Esophagus muscularis mucosa (tissue), 4 donors: ENCODE results near the gene TXK.

ENCODE experiments used
- CTCF ChIP-seq, 3 experiments: fragments of 200-600 bp in 2 of 3; fragments of 450-650 bp in 1 of 3; sonication (generic) in 2 of 3; IDR thresholded peaks; one replicate each; pipeline ENCODE4 v1.5.1; 2017 to 2019; ENCODE audit warnings: antibody characterized with exemption in 3 of 3, mild to moderate bottlenecking in 2 of 3, moderate library complexity in 1 of 3
- EP300 ChIP-seq: sonication (generic); formaldehyde crosslinking; IDR thresholded peaks from one replicate; pipeline ENCODE4 v1.6.1; 2017; ENCODE audit warnings: antibody characterized with exemption
- POLR2A ChIP-seq: fragments of 450-650 bp; IDR thresholded peaks from one replicate; pipeline ENCODE4 v1.6.1; 2017; ENCODE audit warnings: antibody characterized with exemption, moderate library complexity, mild to moderate bottlenecking, low read depth
- POLR2AphosphoS5 ChIP-seq, 2 donors: sonication (generic); formaldehyde crosslinking; IDR thresholded peaks; one replicate each; pipeline ENCODE4 v1.6.1; 2017; ENCODE audit warnings: antibody characterized with exemption in 2 of 2

- TF ChIP-seq POLR2AphosphoS5 (IDR thresholded peaks at IDR 0.05) = no peak
- TF ChIP-seq CTCF (IDR thresholded peaks at IDR 0.05) = no peak
- TF ChIP-seq POLR2A = no peak
- TF ChIP-seq EP300 = no peak
These were observed 48.0 kb downstream of the TXK start for GRCh38 chr4:48085821-48086589.
